Measurements from ENCODE around the gene BTC.
"Not testable (repeated sequence)": the region's sequence is repeated elsewhere in the genome, so short reads cannot be mapped to it uniquely, and the experiment has no call there.

The BTC gene

DNA sequence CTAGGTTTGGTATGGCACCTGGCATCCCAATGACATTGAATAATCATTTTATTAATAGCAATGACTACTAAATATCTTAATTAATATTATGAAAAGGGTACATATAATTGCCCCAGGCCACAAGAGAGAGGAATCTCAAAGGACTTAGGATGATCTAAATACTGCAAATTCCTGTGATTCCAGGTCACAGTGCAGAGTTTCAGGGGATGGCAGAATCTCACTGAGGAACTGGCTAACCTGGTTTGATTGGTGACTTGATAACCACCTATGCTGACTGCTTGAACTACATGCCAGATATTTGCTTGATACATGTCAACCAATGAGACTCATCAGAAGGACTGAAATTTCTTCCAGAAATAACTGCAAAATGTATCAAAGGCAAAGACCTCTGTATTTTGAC is 37.2 kb downstream of the BTC start:
- no peak for DNase-seq (ENCODE audit: low spot score)

DNA sequence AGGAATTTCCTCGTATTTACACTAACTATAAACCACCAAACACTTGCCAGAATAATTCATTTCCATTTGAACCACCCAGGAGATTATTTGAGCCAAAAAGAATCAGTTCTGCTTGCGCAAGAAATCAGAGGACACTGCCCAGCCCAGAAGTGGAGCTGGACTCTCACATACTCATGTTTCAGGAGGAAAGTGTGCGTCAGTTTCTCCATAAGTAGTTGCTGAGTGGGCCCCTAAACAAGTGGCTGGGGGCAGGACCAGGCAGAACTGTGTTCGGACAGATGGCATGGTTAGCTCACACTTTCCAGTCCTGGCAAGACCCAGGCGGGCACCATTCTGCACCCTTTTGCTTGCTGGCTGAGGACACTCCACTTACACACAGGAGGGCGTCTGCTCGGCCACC is 38.8 kb downstream of the BTC start:
- no peak for DNase-seq (ENCODE audit: low spot score)

- DNase-seq (ENCODE audit: low spot score): no peak
Observed at GRCh38 chr4:74754218-74754617, 40.1 kb downstream of the BTC start.

DNA sequence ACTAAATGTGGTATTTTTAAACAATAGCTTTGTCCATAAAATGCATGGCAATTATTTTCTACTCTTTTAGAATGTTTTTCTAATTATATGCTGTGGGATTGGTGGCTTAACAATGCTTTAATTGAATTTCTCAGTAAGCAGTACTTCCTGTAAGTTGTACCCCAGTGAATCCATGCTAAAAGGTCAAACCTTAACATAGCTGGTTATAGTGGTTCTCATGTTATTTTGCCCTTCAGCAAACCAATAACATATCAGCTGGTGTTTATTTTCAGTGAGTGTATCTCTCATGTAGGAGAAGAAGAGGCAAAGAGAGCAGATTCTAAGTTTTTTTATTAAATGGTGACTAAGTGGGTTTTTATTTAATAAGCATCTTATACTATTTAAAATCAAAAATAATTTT is 41.5 kb downstream of the BTC start:
- no peak for DNase-seq (ENCODE audit: low spot score)

- no peak for DNase-seq (ENCODE audit: low spot score)
Observed at GRCh38 chr4:74751856-74752255, 42.5 kb downstream of the BTC start.

DNA sequence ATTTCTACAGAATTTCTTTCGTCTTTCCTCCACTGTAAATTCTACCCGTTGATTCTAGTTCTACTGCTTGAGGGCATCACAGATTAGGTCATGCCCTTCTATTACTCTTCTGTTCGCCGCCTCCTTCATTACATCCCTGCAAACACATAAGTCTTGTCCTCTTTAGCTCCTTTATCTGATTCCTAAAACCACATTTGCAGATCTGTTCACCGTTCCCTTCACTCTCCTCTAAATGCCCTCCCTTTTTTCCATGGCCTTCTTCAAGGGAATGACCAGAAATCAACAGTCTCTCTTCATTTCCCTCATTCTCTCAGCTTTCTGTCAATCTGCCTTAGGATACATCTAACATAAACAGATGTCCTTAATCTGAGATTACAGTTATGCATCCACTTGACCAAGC is 43.1 kb downstream of the BTC start:
- DNase-seq (ENCODE audit: low spot score): no peak

DNA sequence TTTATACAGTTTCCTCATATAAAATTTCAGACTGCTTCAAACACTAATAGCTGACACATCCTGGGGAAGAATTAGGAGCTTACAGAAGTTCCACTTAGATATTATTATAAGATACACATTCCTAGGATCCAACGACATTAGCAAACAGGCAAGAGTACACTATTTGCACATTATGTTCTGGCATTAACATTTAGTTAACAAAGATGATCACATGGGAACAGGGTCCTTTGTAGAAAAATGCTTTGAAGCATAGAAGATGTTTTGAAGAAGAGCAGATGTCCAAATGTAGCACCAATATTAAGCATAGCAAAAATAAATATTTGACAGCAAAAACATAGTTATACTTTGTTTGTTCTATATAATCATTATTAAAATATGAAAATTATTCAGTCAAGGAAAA is 52.1 kb downstream of the BTC start:
- no peak for DNase-seq (ENCODE audit: low spot score)

DNA sequence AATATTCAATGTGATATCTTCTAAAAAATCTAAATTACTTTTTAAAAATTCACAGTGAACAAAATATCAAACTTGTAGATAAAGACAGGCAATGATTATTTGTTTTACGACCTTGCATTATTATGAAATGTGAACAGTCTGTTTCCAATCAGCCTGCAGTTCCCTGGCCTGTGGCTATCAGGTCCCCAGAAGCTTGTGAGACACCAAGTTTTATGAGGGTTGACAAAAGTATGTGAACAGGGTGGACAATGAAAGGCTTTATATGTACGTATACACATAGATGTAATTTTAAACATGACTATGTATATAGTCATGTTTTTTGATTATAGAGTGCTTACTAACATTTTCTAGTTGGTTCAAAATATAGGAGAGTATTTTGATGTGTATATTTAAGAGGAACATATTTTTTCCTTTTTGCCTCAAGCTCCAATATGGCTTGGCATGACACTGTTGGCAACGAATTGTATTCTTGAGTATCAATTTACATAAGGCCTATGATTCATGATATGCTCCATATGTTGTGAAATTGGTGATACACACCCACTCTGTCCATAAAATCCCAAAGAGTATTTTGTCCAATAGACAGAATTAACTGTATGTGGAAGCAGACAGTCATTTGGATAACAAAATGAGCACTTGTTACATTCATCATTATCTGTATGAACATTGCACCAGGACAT is 55.7 kb downstream of the BTC start:
- DNase-seq (ENCODE audit: low spot score): no peak

- DNase-seq (ENCODE audit: low spot score): no peak
Observed at GRCh38 chr4:74734995-74735394, 59.3 kb downstream of the BTC start.

GRCh38 chr4:74733756-74734155 is 60.6 kb downstream of the BTC start:
- no peak for DNase-seq (ENCODE audit: low spot score)

GRCh38 chr4:74724979-74725378 is 69.3 kb downstream of the BTC start:
- no peak for DNase-seq (ENCODE audit: low spot score)

GRCh38 chr4:74716436-74716765 is 77.9 kb downstream of the BTC start:
- DNase-seq (ENCODE audit: low spot score): no peak

- DNase-seq (ENCODE audit: low spot score): no peak
Observed at GRCh38 chr4:74715706-74716435, 78.5 kb downstream of the BTC start.

DNA sequence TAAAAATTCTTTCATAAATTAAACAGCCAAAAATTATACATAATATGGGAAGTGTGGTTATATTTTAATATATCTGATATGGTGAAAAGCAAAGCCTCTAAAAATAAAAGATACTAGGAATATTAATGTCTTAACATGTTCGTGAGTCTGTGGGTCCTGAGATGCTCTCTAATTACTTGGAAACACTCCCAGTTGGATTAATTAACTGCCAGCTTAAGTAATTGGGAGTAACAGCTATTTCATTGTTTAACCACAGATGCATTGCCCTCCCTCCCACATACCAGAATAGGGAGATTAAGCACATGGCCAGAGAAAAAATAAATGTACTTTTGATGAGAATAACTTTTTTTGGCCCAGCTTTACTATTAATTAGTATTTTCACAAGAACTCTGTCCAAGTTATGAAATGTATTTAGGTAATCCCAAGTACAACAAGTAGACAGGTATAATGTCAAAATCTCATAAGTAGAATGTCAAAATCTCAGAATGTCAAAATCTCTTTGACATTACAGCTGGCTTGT is 79.7 kb downstream of the BTC start:
- no peak for DNase-seq (ENCODE audit: low spot score)

DNA sequence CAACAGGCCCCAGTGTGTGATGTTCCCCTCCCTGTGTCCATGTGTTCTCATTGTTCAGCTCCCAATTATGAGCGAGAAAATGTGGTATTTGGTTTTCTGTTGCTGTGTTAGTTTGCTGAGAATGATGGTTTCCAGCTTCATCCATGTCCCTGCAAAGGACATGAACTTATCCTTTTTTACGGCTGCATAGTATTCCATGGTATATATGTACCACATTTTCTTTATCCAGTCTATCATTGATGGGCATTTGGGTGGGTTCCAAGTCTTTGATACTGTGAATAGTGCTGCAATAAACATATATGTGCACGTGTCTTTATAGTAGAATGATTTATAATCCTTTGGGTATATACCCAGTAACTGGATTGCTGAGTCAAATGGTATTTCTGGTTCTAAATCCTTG is 86.2 kb downstream of the BTC start:
- not testable (repeated sequence) for DNase-seq (ENCODE audit: low spot score)
